H9 (cell line): ENCODE results near the gene ENO4. TPM values are rescaled to one million over a fixed set of nuclear protein-coding genes. Genes with fewer than 3 reads are reported as not detected.

ENCODE experiments used
- DNase-seq: peaks from one replicate; pipeline ENCODE4 v3.0.0-alpha.2; 2017
- H2AFZ ChIP-seq: one replicate; pipeline ENCODE4 v1.6.1; 2013; ENCODE audit warnings: mild to moderate bottlenecking, low read length, control low read depth, moderate library complexity
- H2AK5ac ChIP-seq: 2 replicates; pipeline ENCODE4 v1.6.1; 2013; ENCODE audit warnings: low read length, control low read depth, mixed read lengths; ENCODE audit not compliant: insufficient read length
- H2BK120ac ChIP-seq: one replicate; pipeline ENCODE4 v1.6.1; 2013; ENCODE audit warnings: low read depth, mild to moderate bottlenecking, low read length, control low read depth, inconsistent platforms; ENCODE audit not compliant: poor library complexity, severe bottlenecking
- H2BK12ac ChIP-seq: 2 replicates; pipeline ENCODE4 v1.6.1; 2013; ENCODE audit warnings: low read length, control low read depth, mixed read lengths, low read depth; ENCODE audit not compliant: insufficient read length
- H2BK15ac ChIP-seq: 2 replicates; pipeline ENCODE4 v1.6.1; 2013; ENCODE audit warnings: low read depth, low read length, control low read depth
- H2BK20ac ChIP-seq: one replicate; pipeline ENCODE4 v1.6.1; 2013; ENCODE audit warnings: low read depth, mild to moderate bottlenecking, low read length, control low read depth, inconsistent platforms; ENCODE audit not compliant: poor library complexity, severe bottlenecking
- H2BK5ac ChIP-seq: 2 replicates; pipeline ENCODE4 v1.6.1; 2013; ENCODE audit warnings: low read length, control low read depth, mixed read lengths; ENCODE audit not compliant: insufficient read length
- H3K14ac ChIP-seq: 2 replicates; pipeline ENCODE4 v1.6.1; 2013; ENCODE audit warnings: low read length, control low read depth; ENCODE audit not compliant: insufficient read depth
- H3K18ac ChIP-seq: 2 replicates; pipeline ENCODE4 v1.6.1; 2013; ENCODE audit warnings: low read depth, mild to moderate bottlenecking, mixed read lengths, low read length, control low read depth; ENCODE audit not compliant: insufficient read length
- H3K23ac ChIP-seq: 2 replicates; pipeline ENCODE4 v1.6.1; 2013; ENCODE audit warnings: low read length, control low read depth, mixed read lengths, low read depth; ENCODE audit not compliant: insufficient read length
- H3K23me2 ChIP-seq: 2 replicates; pipeline ENCODE4 v1.6.1; 2013; ENCODE audit warnings: low read depth, mild to moderate bottlenecking, mixed read lengths, low read length, control low read depth; ENCODE audit not compliant: insufficient read length, poor library complexity, severe bottlenecking
- H3K27ac ChIP-seq: 2 replicates; pipeline ENCODE4 v1.5.1; 2013; ENCODE audit warnings: low read length, control low read depth, mixed read lengths, low read depth; ENCODE audit not compliant: insufficient read length
- H3K27me3 ChIP-seq: 2 replicates; pipeline ENCODE4 v1.6.1; 2013; ENCODE audit warnings: low read length, control low read depth, inconsistent platforms; ENCODE audit not compliant: insufficient read depth
- H3K4ac ChIP-seq: 2 replicates; pipeline ENCODE4 v1.6.1; 2013; ENCODE audit warnings: low read depth, mild to moderate bottlenecking, control low read depth, inconsistent platforms, low read length, moderate library complexity
- H3K4me1 ChIP-seq: 2 replicates; pipeline ENCODE4 v1.6.1; 2013; ENCODE audit warnings: low read length, control low read depth, inconsistent platforms; ENCODE audit not compliant: insufficient read depth
- H3K4me2 ChIP-seq: 2 replicates; pipeline ENCODE4 v1.6.1; 2013; ENCODE audit warnings: low read length, control low read depth, mixed read lengths; ENCODE audit not compliant: insufficient read length, insufficient read depth
- H3K56ac ChIP-seq: 2 replicates; pipeline ENCODE4 v1.6.1; 2013; ENCODE audit warnings: low read depth, mild to moderate bottlenecking, mixed read lengths, low read length, control low read depth; ENCODE audit not compliant: insufficient read length
- H3K79me1 ChIP-seq: 2 replicates; pipeline ENCODE4 v1.6.1; 2013; ENCODE audit warnings: low read depth, mild to moderate bottlenecking, moderate library complexity, low read length, control low read depth, inconsistent platforms; ENCODE audit not compliant: insufficient read depth, poor library complexity, severe bottlenecking
- H3K79me2 ChIP-seq: 2 replicates; pipeline ENCODE4 v1.6.1; 2013; ENCODE audit warnings: low read length, control low read depth, inconsistent platforms; ENCODE audit not compliant: insufficient read depth
- H3K9ac ChIP-seq: 2 replicates; pipeline ENCODE4 v1.6.1; 2013; ENCODE audit warnings: low read length, control low read depth, mixed read lengths; ENCODE audit not compliant: insufficient read length; ENCODE audit errors: extremely low read depth
- H3K9me3 ChIP-seq: one replicate; pipeline ENCODE4 v1.6.1; 2013; ENCODE audit warnings: low read depth, low read length, inconsistent platforms; ENCODE audit not compliant: control insufficient read depth
- H3T11ph ChIP-seq: one replicate; pipeline ENCODE4 v1.6.1; 2013; ENCODE audit warnings: mild to moderate bottlenecking, low read length, control low read depth, inconsistent platforms
- H4K20me1 ChIP-seq: one replicate; pipeline ENCODE4 v1.6.1; 2013; ENCODE audit not compliant: control insufficient read depth, insufficient read length, insufficient read depth
- H4K5ac ChIP-seq: 2 replicates; pipeline ENCODE4 v1.6.1; 2013; ENCODE audit warnings: low read depth, mild to moderate bottlenecking, mixed read lengths, low read length, control low read depth; ENCODE audit not compliant: insufficient read length
- H4K8ac ChIP-seq: replicated peaks from 2 replicates; pipeline ENCODE4 v1.6.1; 2013; ENCODE audit warnings: low read length, control low read depth, mixed read lengths, low read depth; ENCODE audit not compliant: insufficient read length
- H4K91ac ChIP-seq: 2 replicates; pipeline ENCODE4 v1.6.1; 2013; ENCODE audit warnings: low read depth, mild to moderate bottlenecking, moderate library complexity, mixed read lengths, low read length, control low read depth; ENCODE audit not compliant: insufficient read length
- H3K27ac Mint-ChIP-seq, 3 experiments: 2 replicates in 2 of 3; 3 replicates in 1 of 3; pipeline ENCODE4 v1.8.0; 2020 to 2021; ENCODE audit warnings: mixed read lengths in 3 of 3, mild to moderate bottlenecking in 1 of 3, moderate library complexity in 1 of 3
- H3K27me3 Mint-ChIP-seq: 2 replicates; pipeline ENCODE4 v1.8.0; 2021; ENCODE audit warnings: low read depth, mild to moderate bottlenecking, moderate library complexity, mixed read lengths
- H3K36me3 Mint-ChIP-seq, 3 experiments: 2 replicates in 2 of 3; 3 replicates in 1 of 3; pipeline ENCODE4 v1.8.0; 2020 to 2021; ENCODE audit warnings: low read depth in 3 of 3, mixed read lengths in 3 of 3; ENCODE audit not compliant: insufficient read depth in 1 of 3
- H3K4me1 Mint-ChIP-seq, 2 experiments: 2 replicates each; pipeline ENCODE4 v1.8.0; 2020; ENCODE audit warnings: mixed read lengths in 2 of 2
- H3K4me3 Mint-ChIP-seq, 2 experiments: 2 replicates in 1 of 2; 3 replicates in 1 of 2; pipeline ENCODE4 v1.8.0; 2020 to 2021; ENCODE audit warnings: mild to moderate bottlenecking in 2 of 2, mixed read lengths in 2 of 2, moderate library complexity in 1 of 2
- H3K9me3 Mint-ChIP-seq, 2 experiments: 2 replicates in 1 of 2; 3 replicates in 1 of 2; pipeline ENCODE4 v1.8.0; 2020; ENCODE audit warnings: mild to moderate bottlenecking in 2 of 2, mixed read lengths in 2 of 2, moderate library complexity in 1 of 2
- CTCF ChIP-seq: fragments of 200-600 bp; sonication (generic); conservative IDR thresholded peaks from 3 replicates; pipeline ENCODE4 v1.8.0; 2021; ENCODE audit warnings: antibody characterized with exemption, mild to moderate bottlenecking
- WGBS: extraction: QIAGEN DNeasy Blood & Tissue Kit; methylation state at CpG from one replicate; pipeline ENCODE4 v1.1.7; 2013; ENCODE audit warnings: missing lambda C conversion rate, low lambda C conversion rate, mixed read lengths; ENCODE audit not compliant: insufficient read length; ENCODE audit errors: extremely low coverage; 5-methylcytosine and 5-hydroxymethylcytosine counted together
- total RNA-seq: library from RNA; stranded (reverse); gene quantifications from 2 replicates; pipeline ENCODE4 v1.2.1, GENCODE V29; 2021

ENO4 gene
- total RNA-seq, 1 experiment from 2014 or later = 0.26 TPM

- no CpG with 5 or more reads among the region's 6 CpGs for WGBS
Observed at GRCh38 chr10:116931806-116932205, 82.5 kb downstream of the ENO4 start.

More at GRCh38 chr10:116931806-116932205, 82.5 kb downstream of the ENO4 start:
- no peak overlapping the region for H2BK15ac ChIP-seq
- no peak overlapping the region for H3K4me2 ChIP-seq
- H4K8ac ChIP-seq = no peak overlapping the region
- no peaks in the 10 kb centered on the region for H3K9me3 ChIP-seq
- no peak overlapping the region for H3K4ac ChIP-seq
- no peaks in the 10 kb centered on the region for H4K20me1 ChIP-seq
- no peak overlapping the region for H4K91ac ChIP-seq
- no peak for TF ChIP-seq CTCF
- Mint-ChIP-seq H3K36me3 (peaks cover 13 to 57% (median 42%) of the 10 kb centered on the region in 3 experiments; a peak in 6 of 7 replicates), H3K4me3 (no peak overlapping the region), H3K27me3 (no peaks in the 10 kb centered on the region), H3K4me1 (no peaks in the 10 kb centered on the region), H3K9me3 (peaks cover 10 to 17% of the 10 kb centered on the region in 2 experiments; a peak in 4 of 5 replicates), H3K27ac (no peak overlapping the region)
- no peak overlapping the region for H3K14ac ChIP-seq
- H2BK20ac ChIP-seq = no peak overlapping the region
- H4K5ac ChIP-seq = no peak overlapping the region
- no peak overlapping the region for H3K27ac ChIP-seq
- no peaks in the 10 kb centered on the region for H3K23me2 ChIP-seq
- H3K9ac ChIP-seq = no peak overlapping the region
- H2AK5ac ChIP-seq = no peak overlapping the region
- no peaks in the 10 kb centered on the region for H3K4me1 ChIP-seq
- DNase-seq = no peak
- H3K79me1 ChIP-seq = no peaks in the 10 kb centered on the region
- no peaks in the 10 kb centered on the region for H3K79me2 ChIP-seq
- H2AFZ ChIP-seq = no peak overlapping the region
- H3T11ph ChIP-seq = no peak overlapping the region
- no peak overlapping the region for H2BK120ac ChIP-seq
- no peak overlapping the region for H3K56ac ChIP-seq
- no peak overlapping the region for H3K23ac ChIP-seq
- H3K18ac ChIP-seq = no peak overlapping the region
- H2BK12ac ChIP-seq = no peak overlapping the region
- no peak overlapping the region for H2BK5ac ChIP-seq
- no peaks in the 10 kb centered on the region for H3K27me3 ChIP-seq

Other genes starting within 250 kb of the ENO4 start
- 0.24 and 0.26 TPM in 2 replicates for gene PNLIPRP2, start 228.5 kb upstream of the ENO4 start, total RNA-seq
- 2.9 and 3.2 TPM in 2 replicates for gene HSPA12A, start 106.9 kb upstream of the ENO4 start, total RNA-seq
- gene SHTN1, start 155.7 kb downstream of the ENO4 start, total RNA-seq = 21.3 and 22.1 TPM in 2 replicates